ENCODE measurements around the gene HNMT.
"Not testable (repeated sequence)": the region's sequence is repeated elsewhere in the genome, so short reads cannot be mapped to it uniquely, and the experiment has no call there.

The HNMT gene

DNA sequence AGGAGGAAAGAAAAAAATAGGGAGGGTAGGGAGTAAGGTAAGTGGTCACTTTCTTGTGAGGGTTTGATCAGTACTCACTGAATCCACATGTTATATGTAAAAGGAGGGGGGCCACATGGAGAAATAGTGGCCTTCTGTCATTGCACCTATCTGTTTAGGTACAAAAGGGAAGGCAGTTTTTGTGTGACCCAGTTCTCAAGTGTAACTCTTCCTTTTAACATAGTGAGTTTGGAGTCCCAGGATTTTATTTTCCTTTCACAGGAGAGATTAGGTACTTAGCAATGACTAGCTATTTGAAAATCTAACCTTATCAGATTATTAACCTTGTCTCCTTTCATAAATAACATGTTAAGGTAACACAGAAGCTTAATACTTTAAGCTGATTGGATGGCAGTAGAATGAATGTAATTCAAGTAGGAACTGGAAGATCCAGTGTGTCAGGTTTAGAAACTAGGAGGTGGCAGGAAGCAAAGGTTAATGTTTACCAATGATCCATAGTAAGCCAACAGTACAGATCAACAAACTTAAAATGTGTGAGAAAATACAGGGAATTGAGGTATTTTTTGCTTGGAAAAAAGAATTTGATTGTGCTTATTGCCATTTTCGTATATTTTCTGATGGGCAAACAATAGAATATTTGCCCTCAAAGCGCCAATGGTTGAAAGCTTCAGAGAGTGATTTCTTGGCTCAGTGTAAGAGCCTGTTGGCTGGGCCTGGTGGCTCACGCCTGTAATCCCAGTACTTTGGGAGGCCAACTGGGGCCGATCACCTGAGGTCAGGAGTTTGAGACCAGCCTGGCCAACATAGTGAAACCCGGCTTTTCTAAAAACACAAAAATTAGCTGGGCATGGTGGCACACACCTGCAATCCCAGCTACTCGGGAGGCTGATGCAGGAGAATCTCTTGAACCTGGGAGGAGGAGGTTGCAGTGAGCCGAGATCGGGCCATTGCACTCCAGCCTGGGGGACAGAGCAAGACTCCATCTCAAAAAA, 11.3 kb downstream of the HNMT start:
- no peak for DNase-seq (ENCODE audit: low read depth)

DNA sequence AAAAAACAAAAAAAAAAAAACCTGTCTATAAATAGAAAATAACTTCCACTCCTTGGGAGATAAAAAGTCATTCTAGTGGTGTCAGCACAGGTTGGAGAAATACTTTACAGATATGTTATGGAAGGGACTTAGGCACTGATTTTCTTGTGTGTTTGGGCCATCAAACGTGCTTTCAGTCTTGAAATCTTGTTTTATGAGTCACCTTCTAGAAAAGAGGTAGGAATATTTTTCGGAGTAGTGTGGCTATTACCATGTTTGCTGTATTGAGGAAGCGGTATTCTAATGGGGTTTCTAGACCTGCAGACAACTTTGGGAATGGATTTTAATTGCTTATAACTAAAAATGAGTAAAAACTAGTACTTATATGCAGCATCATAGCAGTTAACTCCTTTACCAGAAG, 12.0 kb downstream of the HNMT start:
- DNase-seq (ENCODE audit: low read depth), result no peak

DNA sequence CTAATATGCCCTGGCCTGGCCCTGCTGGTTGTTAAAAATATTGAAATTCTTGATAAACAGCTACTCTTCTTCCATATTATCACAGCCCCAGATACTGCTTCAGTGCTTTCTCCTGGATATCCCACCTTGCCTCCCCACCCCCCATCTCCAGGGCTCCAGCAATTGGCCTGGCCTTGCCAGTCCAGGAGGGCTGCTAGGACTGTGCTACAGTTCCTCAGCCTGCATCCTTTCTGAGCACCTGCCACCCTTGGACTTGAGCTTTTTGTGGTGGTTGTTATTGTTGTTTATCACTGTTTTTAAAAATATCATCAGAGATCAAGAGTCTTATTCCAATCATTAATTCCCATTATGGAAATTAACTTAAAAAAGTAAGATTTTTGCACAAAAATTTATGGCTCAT, 13.5 kb downstream of the HNMT start:
- DNase-seq (ENCODE audit: low read depth), result no peak

DNA sequence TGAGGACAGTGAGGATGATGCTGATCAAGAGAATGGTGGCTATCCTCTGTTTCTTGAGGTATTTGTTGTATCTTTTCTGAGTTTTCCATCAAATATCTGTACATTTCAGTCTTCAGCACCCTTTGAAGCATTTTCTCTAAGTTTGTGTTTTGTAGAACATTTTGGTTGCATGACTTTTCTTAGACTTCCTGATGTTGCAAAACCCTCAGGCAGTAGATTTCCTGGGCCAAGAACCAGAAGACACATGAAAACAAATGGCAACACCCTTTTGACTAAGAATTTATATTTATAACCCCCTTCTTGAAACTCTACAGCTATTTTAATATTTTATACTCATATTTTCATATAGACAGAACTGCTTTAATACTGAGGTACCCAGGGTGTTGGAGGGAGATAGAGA, 16.2 kb downstream of the HNMT start:
- no peak for DNase-seq (ENCODE audit: low read depth)

DNA sequence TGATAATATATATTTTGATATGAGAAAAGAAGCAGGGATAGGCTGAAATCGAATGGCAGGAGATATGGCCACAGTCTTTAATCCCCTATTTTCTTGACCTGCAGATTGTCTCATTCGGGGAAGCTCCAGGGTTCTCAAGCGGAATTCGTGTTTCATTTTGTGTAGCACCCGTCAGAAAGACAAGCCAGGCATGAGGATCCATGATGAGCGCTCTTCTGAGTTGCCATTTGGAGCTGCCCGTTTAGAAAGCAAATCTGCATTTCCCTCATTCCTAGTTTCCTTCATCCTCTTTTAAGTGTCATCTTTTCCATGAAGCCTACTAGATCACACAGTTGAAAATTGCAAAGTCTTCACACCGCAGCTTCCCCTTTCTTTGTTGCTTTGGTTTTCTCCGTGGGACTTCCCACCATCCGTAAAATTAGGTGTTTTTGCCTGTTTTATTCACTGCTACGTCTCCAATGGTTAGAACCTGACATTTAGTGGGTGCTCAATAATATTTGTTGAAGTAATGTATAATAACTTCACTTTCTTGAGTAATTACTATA, 16.9 kb downstream of the HNMT start:
- no peak for DNase-seq (ENCODE audit: low read depth)

DNA sequence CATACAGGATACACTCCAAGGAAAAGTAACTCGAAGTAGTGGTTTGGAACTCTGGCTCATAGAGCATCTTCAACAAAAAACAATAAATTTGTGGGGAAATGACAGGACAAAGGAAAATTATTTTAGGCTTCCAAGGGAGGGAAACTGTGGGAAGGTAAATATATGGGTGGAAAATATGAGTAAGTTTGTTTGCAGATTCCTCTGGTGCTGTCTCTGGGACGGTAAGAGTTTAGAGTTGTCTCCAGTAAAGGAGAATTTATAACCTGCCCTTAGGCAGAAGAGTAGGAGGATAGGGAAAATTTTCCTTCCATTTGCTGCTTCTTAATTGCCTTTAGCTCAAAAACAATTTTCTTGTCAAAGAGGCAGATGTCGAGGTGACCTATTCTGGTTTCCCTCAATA, 19.3 kb downstream of the HNMT start:
- DNase-seq (ENCODE audit: low read depth), result no peak

DNA sequence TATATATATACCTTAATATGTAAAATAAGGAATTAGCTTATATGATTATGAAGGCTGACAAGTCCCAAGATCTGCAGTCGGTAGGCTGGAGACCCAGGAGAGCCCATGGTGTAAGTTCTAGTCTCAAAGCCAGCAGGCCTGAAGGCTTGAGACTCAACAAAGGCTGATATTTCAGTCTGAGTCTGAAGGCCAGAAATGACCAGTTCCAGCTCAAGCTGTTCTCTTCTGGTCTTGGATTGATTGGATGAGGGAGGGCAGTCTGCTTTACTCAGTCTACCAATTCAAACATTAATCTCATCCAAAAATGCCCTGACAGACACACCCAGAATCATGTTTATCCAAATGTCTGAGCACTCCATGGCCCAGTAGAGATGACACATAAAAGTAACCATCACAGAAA, 22.0 kb downstream of the HNMT start:
- DNase-seq (ENCODE audit: low read depth), result no peak

DNA sequence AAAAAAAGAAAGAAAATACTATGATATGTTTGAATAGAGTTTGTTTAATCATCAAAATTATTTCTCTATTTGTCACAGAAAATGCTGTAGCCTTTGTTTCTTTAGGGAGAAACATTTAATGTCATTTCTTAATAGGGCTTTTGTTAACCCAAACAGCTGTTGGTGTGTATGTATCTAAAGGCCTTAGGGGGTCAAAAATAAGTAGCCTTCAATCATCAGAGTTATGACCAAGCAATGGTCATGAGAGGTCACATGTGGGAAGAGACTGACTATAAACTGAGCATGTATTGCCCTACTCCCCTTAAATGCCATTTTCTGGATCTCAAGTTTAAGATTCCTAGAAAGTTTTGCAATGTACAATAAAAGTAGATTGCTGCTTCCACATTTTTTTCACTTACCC, 22.7 kb downstream of the HNMT start:
- DNase-seq (ENCODE audit: low read depth), result no peak

DNA sequence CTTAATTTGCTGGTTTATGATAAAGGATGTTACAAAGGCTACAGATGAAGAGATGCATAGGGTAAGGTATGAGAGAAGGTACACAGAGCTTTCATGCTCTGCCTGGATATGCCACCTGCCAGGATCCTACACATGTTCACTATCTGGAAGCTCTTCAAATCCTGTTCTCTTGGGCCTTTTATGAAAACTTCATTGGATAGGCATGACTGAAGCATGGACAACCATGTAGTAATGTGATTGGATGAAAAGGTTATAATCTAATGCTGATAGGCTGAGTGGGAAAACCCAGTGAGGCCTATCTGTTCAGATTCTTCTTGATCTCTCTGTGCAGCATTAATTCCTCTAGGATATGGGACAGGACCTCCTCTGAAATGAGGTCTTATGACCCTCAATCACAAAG, 26.8 kb downstream of the HNMT start:
- DNase-seq (ENCODE audit: low read depth), result no peak

DNA sequence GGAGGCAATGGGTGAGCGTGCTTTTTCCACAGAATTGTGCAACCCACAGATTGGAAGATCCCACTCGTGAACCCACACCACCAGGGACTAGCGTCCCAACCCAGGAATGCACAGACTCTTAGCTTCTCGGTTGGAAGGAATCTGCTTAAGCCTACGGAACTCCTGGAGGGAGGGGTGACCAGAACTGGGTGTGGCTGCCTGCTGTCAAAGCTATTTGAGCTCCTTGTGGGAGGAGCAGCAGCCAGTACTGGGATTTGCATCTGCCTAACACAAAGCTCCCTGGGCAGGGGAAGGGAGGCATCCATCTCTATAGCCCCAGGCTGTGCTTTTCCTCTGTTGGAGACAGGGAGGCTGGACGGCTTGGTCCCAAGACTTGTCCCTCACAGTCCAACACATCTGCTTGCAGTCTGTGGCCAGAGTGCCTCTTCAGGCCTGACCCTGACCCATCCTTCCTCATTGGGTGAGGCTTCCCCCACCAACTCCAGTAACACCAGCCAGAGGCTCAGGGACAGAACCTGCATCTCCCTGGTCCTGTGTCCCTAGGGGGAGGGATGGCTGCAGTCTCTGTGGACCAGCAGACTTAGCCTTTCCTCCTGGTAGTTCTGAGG, 27.9 kb downstream of the HNMT start:
- DNase-seq (ENCODE audit: low read depth), result no peak

DNA sequence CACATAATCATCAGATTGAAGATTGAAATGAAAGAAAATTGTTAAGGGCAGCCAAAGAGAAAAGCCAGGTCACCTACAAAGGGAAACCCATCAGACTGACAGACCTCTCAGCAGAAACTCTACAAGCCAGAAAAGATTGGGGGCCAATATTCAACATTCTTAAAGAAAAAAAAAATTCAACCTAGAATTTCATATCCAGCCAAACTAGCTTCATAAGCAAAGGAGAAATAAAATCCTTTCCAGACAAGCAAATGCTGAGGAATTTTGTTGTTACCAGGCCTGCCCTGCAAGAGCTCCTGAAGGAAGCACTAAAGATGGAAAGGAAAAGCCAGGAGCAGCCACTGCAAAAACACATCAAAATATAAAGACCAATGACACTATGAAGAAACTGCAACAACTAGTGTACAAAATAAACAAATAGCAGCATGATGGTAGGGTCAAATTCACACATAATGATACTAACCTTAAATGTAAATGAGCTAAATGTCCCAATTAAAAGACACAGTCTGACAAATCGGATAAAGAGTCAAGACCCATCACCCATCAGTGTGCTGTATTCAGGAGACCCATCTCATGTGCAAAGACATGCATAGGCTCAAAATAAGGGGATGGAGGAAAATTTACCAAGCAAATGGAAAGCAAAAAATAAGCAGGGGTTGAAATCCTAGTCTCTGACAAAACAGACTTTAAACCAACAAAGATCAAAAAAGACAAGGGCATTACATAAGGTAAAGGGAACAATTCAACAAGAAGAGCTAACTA, 29.6 kb downstream of the HNMT start:
- not testable (repeated sequence) for DNase-seq (ENCODE audit: low read depth)

DNA sequence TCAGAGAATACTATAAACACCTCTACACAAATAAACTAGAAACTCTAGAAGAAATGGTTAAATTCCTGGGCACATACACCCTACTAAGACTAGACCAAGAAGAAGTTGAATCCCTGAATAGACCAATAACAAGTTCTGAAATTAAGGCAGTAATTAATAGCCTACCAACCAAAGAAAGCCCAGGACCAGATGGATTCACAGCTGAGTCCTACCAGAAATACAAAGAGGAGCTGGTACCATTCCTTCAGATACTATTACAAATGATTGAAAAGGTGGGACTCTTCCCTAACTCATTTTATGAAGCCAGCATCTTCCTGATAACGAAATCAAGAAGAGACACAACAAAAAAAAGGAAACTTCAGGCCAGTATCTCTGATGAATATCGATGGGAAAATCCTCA, 31.1 kb downstream of the HNMT start:
- not testable (repeated sequence) for DNase-seq (ENCODE audit: low read depth)

DNA sequence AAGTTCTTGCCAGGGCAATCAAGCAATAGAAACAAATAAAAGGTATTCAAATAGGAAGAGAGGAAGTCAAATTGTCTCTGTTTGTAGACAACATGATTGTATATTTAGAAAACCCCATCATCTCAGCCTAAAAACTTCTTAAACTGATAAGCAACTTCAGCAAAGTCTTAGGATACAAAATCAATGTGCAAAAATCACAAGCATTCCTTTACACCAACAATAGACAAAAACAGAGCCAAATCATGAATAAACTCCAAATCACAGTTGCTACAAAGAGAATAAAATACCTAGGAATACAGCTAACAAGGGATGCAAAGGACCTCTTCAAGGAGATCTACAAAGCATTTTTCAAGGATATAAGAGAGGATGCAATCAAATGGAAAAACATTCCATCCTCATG, 31.9 kb downstream of the HNMT start:
- not testable (repeated sequence) for DNase-seq (ENCODE audit: low read depth)

DNA sequence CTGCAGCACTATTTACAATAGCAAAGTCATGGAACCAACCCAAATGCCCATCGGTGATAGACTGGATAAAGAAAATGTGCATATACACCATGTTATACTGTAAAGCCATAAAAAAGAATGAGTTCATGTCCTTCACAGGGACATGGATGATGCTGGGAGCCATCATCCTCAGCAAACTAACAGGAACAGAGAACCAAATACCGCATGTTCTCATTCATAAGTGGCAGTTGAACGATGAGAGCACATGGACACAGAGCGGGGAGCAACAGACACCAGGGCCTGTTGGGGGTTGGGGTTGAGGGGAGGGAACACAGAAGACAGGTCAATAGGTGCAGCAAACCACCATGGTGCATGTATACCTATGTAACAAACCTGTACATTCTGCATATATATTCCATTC, 33.5 kb downstream of the HNMT start:
- DNase-seq (ENCODE audit: low read depth), result no peak

DNA sequence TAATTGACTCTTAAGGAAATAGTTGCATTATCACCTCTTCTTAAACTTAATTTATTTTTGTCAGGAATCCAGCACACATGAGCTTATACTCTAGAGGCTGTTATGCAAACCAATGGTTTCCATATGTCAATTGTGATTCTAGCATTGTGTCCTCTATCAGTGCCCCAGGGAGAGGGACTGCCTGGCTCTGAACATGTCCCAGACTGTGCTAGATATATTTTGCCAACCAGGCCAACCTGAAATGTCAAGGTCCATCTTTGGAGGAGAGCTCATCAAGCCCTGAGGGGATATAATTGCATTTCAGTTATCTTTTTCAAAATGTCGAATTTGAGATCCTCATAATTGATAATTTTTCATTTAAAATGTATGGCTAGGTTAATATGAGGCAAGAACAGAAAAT, 34.2 kb downstream of the HNMT start:
- DNase-seq (ENCODE audit: low read depth), result no peak

DNA sequence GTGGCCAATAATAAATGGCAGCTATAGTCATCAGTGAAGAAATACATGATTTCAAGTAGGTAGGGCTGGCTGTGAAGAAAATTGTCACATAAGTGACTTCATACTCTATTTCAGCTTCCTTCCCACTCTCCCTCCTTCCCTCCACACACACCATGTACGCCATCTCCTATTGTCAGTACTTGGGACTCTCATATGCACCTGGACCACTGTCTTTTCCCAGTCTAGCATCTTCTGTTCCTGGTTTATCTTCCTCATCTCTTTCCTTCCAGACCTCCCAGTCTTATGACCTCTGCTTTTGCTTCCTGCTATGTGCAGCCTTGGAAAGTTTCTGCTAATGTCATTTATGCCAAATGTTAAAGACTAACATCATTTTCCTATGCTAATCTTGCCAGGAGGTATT, 35.0 kb downstream of the HNMT start:
- DNase-seq (ENCODE audit: low read depth), result no peak

DNA sequence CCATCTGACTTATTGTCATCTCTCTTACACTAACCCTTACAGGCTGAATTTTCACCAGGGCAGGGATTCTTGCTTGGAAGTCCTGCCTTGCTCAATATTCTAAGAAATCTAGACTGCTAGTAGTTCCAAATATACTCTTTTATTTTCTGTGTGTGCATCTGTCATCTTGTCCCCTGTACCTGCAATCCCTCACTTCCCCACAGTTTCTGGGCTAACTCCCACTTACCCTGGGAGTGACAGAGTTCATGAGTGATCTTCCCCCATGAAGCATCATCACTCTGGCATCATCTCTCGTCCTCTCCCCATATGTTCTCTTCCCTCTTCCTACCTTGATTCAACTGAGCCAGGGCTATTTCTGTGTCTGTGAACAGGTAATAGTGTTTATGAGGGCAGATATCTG, 35.7 kb downstream of the HNMT start:
- DNase-seq (ENCODE audit: low read depth), result no peak

DNA sequence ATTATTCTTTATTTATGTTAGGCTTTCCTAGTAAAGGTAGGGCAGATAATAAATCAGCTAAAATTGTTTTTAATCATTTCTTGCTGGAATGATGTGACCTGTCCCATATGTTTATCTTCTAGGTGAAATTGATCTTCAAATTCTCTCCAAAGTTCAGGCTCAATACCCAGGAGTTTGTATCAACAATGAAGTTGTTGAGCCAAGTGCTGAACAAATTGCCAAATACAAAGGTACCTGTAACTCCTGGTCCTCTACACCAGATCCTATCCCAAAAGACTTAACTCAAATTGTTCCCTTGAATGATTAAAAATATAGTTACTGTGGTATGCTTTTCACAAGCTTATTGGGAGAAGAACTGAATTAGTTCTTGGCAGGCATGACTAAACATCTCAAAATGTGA, 36.5 kb downstream of the HNMT start:
- DNase-seq (ENCODE audit: low read depth), result no peak

DNA sequence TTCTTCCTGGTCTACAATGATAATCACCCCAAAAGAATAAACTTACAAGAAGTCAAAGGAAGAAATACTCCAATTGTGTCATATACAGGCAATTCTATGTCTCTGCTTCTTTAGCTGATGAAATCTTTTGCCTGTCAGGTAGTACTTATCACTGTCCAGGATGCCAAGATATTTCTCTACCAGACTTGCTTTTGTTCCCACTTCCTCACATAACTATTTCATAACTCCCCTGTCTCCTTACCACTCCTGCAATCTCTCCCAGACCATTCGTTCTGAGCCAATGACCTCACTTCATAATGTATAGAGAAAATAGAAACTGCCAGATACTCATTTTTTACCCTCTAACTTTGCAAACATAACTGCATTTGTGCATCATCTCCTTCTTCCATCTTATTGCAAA, 39.1 kb downstream of the HNMT start:
- DNase-seq (ENCODE audit: low read depth), result no peak

DNA sequence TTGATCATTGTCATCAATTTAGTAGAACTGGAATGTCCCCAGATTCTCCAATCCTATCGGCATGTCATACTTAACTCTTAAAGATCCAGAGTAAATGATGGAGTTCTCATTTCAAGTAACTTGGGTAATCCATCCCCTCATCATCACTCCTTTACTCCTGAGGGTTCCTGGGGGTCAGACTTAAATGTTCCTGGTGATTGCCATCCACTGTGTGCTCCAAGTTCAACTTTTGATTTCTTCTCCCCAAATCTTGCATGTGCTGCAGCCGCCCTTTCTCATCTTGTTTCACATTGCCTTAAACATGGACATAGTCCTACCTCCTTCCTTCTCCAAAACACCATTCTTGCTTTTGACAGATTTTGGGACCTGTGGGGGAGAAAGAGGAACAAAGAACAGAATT, 43.2 kb downstream of the HNMT start:
- no peak for DNase-seq (ENCODE audit: low read depth)

DNA sequence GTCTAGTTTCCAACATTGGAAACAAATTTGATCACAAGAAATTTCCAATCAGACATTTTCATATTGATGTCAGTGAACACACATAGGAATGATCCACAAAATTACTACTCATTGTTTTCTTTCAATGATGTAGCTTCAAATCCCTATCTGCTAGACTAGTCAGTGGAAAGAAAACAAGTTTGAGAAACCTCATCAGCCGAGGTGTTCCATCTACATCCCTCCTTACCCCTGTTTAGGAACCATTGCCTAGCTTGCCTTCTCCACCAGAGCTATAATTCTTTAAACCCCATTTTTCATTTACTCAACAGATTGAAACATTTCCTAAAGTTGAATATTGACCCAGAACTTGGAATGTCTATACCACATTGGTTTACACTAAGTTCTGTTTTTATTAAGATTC, 45.3 kb downstream of the HNMT start:
- DNase-seq (ENCODE audit: low read depth), result no peak

DNA sequence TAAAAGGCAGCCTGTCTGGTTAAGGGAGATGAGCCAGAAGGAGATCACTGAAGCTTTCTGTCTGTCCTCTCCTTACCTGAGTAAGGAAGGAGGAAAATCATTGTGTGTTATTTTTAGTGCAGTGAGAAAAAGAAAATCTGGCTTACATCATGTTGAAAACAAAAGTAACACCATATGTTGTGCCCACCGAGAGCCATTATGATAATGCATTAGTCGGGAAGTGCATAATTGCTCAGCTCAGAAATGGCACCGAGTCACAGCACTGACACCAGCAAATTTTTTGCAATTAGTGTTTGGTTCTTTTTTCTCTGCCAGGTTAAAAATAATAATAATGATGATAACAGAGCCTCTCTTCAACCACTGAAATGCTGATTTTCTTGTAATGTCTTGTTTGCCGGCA, 46.6 kb downstream of the HNMT start:
- no peak for DNase-seq (ENCODE audit: low read depth)

DNA sequence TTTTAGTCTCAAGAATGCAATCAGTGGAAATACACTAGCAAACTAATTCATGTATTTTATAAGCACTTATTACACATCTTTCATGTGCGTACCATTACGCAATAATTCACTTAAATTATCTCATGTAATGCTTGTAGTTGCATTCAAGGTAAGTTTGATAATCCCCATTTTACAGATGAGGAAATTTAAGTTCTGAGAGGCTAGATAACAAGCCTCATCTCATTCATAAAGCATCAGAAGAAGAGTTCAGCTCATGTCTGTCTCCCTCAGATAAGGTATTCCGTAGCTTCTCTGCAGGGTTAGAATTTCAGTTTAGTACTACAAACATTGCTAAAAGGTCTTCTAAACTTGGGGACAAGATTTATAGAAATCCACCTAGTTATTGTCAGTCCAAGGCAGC, 47.8 kb downstream of the HNMT start:
- no peak for DNase-seq (ENCODE audit: low read depth)

Data from stimulated activated CD8-positive, alpha-beta memory T cell treated with anti-CD3 and anti-CD28 coated beads, Interleukin-4, amount 100 ng/mL, for 24 hours (primary cell).